Skeletal muscle cell (primary cell): ENCODE measurements around the gene AFDN.
A peak's percentile ranks its signal among the peaks of the same experiment; 100 is the strongest.

Source experiments
- DNase-seq: peaks from one replicate; pipeline ENCODE4 v3.0.0-alpha.2; 2010; ENCODE audit warnings: low read depth
- H3K4me3 ChIP-seq: 2 replicates; pipeline ENCODE4 v1.5.1; 2011; ENCODE audit warnings: low read depth, mild to moderate bottlenecking, control low read depth, low read length, moderate library complexity

The AFDN gene

DNA sequence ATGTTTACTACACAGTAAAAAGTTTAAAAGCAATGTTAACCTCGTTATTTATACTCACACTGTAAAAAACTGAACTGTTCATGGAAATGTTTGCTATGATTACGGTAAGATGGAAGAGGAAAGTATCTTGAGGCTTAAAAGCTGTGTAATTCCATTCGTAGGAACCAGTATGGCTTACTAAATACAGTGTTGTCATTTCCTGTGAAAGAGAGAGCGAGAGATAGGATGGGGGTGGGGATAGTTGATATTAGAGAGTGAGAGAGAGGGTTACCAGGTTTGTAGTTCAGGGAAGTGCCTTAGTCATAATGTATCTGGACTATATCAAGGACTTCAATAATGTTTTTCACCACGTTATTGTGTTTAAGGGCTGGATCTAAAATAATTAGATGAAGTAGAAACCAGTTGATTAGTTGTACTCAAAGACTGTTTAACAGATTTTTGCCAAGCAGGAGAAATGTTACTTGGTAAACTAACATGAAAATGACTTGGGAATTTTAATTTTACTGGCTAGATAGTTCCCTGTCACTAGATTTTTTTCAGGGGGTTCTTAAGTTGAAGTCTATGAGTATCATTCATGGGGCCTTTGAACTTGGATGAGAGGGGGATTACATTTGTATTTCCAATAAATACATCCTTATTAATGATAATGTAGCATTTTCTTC, 30.4 kb downstream of the AFDN start:
- DNase-seq: peak; percentile 60
- H3K4me3 ChIP-seq: no peak overlapping the region

- no peak overlapping the region for H3K4me3 ChIP-seq
- DNase-seq: peak; percentile 58
Observed at GRCh38 chr6:167858086-167858591, 31.4 kb downstream of the AFDN start.

- DNase-seq: no peak
- H3K4me3 ChIP-seq: no peak overlapping the region
Observed at GRCh38 chr6:167858842-167859664, 32.3 kb downstream of the AFDN start.

- no peak for DNase-seq
- no peak overlapping the region for H3K4me3 ChIP-seq
Observed at GRCh38 chr6:167860550-167861226, 34.0 kb downstream of the AFDN start.

DNA sequence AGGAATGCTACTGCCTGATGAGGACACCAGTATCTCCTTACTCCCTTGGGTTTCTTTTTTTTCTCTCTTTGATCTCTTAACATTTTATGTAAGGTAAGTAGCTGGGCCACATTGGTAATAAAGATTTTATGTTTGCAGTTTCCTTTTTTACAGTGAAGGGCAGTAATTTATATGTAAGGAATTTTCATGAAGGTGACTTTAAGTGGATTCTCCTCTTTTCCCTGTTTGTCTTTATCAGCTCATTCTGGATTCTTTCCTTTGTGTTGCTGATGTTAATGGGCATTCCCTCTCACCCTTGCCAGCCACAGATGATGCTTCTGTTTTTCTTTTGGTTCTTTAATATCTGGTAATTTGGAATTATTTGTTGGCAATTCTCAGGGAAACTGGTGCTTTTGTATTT, 34.7 kb downstream of the AFDN start:
- no peak for DNase-seq

DNA sequence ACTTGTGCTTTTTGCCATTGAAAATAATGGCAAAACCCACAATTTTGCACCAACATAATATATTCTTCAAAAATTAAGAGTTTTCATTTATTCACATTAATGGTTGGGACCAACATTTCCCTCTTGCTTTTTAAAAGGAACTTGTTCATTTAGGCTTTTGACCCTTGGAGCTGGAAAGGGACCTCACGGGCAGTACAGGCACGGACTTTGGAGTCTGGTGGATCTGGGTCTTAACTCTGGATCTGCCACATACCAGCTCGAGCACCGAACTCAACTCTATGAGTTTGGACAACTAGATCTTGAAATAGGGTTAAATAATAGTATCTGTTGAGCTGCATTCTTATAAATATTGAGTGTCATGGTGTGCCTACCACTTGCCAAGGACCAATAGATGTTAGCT, 37.2 kb downstream of the AFDN start:
- no peak for DNase-seq
- H3K4me3 ChIP-seq: no peak overlapping the region

More for the DNA sequence above, 34.7 kb downstream of the AFDN start:
- no peak overlapping the region for H3K4me3 ChIP-seq

GRCh38 chr6:167866642-167867041, 39.9 kb downstream of the AFDN start:
- H3K4me3 ChIP-seq: no peak overlapping the region
- DNase-seq: no peak

- DNase-seq: no peak
- no peak overlapping the region for H3K4me3 ChIP-seq
Observed at GRCh38 chr6:167870321-167870720, 43.6 kb downstream of the AFDN start.

GRCh38 chr6:167872538-167873210, 46.0 kb downstream of the AFDN start:
- no peak overlapping the region for H3K4me3 ChIP-seq
- no peak for DNase-seq

- H3K4me3 ChIP-seq: no peak overlapping the region
- DNase-seq: no peak
Observed at GRCh38 chr6:167877994-167878779, 51.5 kb downstream of the AFDN start.

DNA sequence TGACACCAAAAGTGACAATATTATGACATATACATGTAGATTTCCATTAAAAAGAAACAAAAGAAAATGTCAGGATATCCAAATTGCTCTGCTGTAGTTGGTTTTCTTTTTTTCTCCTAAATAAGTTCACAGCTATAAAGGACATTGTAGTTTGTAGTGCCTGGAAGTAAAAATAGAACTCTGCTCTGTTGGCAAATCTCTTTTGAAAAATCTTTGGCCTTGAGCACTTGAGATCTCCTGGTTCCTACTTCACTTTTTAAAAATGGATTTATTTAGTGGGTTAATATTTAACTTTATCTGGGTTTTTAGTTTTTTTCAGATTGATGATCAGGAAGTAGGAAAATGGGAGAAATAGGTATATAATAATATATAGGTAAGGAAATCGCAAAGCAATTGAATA, 52.9 kb downstream of the AFDN start:
- DNase-seq: no peak
- H3K4me3 ChIP-seq: no peak overlapping the region

GRCh38 chr6:167881327-167881726, 54.6 kb downstream of the AFDN start:
- H3K4me3 ChIP-seq: no peak overlapping the region
- DNase-seq: no peak

- H3K4me3 ChIP-seq: no peak overlapping the region
- DNase-seq: no peak
Observed at GRCh38 chr6:167882244-167882643, 55.5 kb downstream of the AFDN start.

DNA sequence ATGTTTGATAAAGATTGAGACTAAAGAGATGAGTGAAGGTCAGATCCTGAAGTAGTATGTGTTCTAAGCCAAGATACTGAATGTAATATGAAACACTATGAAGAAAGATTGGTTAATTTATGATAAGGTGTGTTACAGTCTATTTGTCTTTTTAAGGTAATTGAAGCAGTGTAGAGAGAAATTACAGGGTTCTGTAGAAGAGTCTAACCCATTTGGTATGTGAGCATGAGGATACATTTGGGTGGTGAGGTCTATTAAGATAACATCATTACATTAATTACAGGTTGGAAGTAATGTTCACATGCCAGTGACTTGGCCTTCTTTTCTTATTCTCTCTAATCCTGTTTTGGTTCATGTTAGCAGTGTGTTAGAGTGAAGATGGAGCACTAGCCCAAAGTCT, 61.4 kb downstream of the AFDN start:
- DNase-seq: no peak
- H3K4me3 ChIP-seq: no peak overlapping the region

GRCh38 chr6:167892835-167893815, 66.4 kb downstream of the AFDN start:
- H3K4me3 ChIP-seq: no peak overlapping the region
- DNase-seq: peak; percentile 8

- H3K4me3 ChIP-seq: no peak overlapping the region
- no peak for DNase-seq
Observed at GRCh38 chr6:167894965-167895364, 68.3 kb downstream of the AFDN start.

DNA sequence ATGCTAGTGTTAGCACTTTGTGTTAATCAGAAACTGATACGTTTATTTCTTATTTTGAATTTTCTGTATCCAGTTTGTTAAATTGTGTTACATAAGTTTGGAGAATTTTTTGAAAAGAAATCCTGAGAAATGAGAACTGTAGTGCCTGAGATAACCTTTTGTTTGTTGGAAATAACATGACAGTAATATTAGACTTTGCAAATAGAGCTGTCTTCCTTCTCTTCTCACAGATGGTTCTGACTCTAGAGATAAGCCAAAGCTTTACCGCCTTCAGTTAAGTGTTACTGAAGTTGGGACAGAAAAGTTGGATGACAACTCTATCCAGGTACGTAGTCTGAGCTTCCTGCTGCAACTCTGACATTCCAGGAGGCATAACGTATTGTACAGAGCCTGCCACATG, 69.9 kb downstream of the AFDN start:
- no peak for DNase-seq
- H3K4me3 ChIP-seq: no peak overlapping the region
